HepG2 (cell line): ENCODE results near the gene ZNF547.

Experiments used
- CTCF ChIP-seq: sonication (generic); formaldehyde crosslinking; IDR thresholded peaks from 2 replicates; pipeline ENCODE4 v1.5.0; 2020; ENCODE audit warnings: mild to moderate bottlenecking, missing genetic modification reagents, moderate library complexity
- MXD1 ChIP-seq: sonication (generic); formaldehyde crosslinking; IDR thresholded peaks from 2 replicates; pipeline ENCODE4 v1.4.0; 2020; ENCODE audit warnings: mild to moderate bottlenecking, missing genetic modification reagents
- NFIC ChIP-seq: IDR thresholded peaks from 2 replicates; pipeline ENCODE4 v1.6.1; 2012; ENCODE audit warnings: mild to moderate bottlenecking, low read length, inconsistent platforms
- REPIN1 ChIP-seq: sonication (generic); formaldehyde crosslinking; IDR thresholded peaks from 2 replicates; pipeline ENCODE4 v1.8.0; 2022; ENCODE audit warnings: missing genetic modification reagents, low read depth, mild to moderate bottlenecking, borderline replicate concordance
- SMARCC2 ChIP-seq: fragments of 450-650 bp; IDR thresholded peaks from 2 replicates; pipeline ENCODE4 v1.6.1; 2017; ENCODE audit warnings: antibody characterized with exemption, mild to moderate bottlenecking
- SMYD3 ChIP-seq: sonication (generic); formaldehyde crosslinking; IDR thresholded peaks from 2 replicates; pipeline ENCODE4 v1.8.1; 2023; ENCODE audit warnings: mild to moderate bottlenecking, missing genetic modification reagents
- TAF1 ChIP-seq: sonication (generic); formaldehyde crosslinking; IDR thresholded peaks from 2 replicates; pipeline ENCODE4 v1.4.0; 2020; ENCODE audit warnings: missing genetic modification reagents
- TBP ChIP-seq: sonication (generic); formaldehyde crosslinking; IDR thresholded peaks from 2 replicates; pipeline ENCODE4 v1.5.0; 2020; ENCODE audit warnings: missing genetic modification reagents
- THYN1 ChIP-seq: sonication (generic); formaldehyde crosslinking; IDR thresholded peaks from 2 replicates; pipeline ENCODE4 v1.8.1; 2023; ENCODE audit warnings: low read depth, mild to moderate bottlenecking, moderate library complexity, missing genetic modification reagents, borderline replicate concordance
- ZNF354B ChIP-seq: sonication (generic); formaldehyde crosslinking; IDR thresholded peaks from 2 replicates; pipeline ENCODE4 v1.8.0; 2022; ENCODE audit warnings: mild to moderate bottlenecking, missing genetic modification reagents
- TF ChIP-seq, protein P1 (sequence below): sonication (generic); formaldehyde crosslinking; IDR thresholded peaks from 2 replicates; pipeline ENCODE4 v1.5.1; 2020; ENCODE audit warnings: mild to moderate bottlenecking, moderate library complexity, missing genetic modification reagents

- TF ChIP-seq ZNF354B: no peak
- TF ChIP-seq THYN1 (CRISPR knock-in tag): no peak
- TF ChIP-seq SMYD3 (CRISPR knock-in tag): no peak
- no peak for TF ChIP-seq TAF1
- no peak for TF ChIP-seq CTCF (CRISPR knock-in tag)
- no peak for TF ChIP-seq TBP (CRISPR knock-in tag)
- TF ChIP-seq REPIN1: no peak
- no peak for TF ChIP-seq NFIC
- TF ChIP-seq SMARCC2: no peak
- no peak for TF ChIP-seq MXD1 (CRISPR knock-in tag)
- TF ChIP-seq, protein P1, sequence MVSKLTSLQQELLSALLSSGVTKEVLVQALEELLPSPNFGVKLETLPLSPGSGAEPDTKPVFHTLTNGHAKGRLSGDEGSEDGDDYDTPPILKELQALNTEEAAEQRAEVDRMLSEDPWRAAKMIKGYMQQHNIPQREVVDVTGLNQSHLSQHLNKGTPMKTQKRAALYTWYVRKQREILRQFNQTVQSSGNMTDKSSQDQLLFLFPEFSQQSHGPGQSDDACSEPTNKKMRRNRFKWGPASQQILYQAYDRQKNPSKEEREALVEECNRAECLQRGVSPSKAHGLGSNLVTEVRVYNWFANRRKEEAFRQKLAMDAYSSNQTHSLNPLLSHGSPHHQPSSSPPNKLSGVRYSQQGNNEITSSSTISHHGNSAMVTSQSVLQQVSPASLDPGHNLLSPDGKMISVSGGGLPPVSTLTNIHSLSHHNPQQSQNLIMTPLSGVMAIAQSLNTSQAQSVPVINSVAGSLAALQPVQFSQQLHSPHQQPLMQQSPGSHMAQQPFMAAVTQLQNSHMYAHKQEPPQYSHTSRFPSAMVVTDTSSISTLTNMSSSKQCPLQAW (CRISPR knock-in tag): no peak
Measured at GRCh38 chr19:57380923-57381322, 17.6 kb downstream of the ZNF547 start.
